ENCODE data around the gene TUBB4A. TPM values are rescaled to one million over a fixed set of nuclear protein-coding genes. Genes with fewer than 3 reads are reported as not detected.

The TUBB4A gene
- total RNA-seq, 1 donor from 2014 or later: 2.4 TPM

- Histone ChIP-seq H3K4me1 (no peaks in the 10 kb centered on the region), H3K27me3 (no peaks in the 10 kb centered on the region), H3K9ac (no peak overlapping the region), H3K36me3 (no peaks in the 10 kb centered on the region), H3K27ac (no peak overlapping the region), H3K4me3 (no peak overlapping the region), H2AFZ (replicated peaks) (no peak overlapping the region), H4K20me1 (ENCODE audit: low read depth) (no peaks in the 10 kb centered on the region), H3K9me3 (ENCODE audit: low read depth) (no peaks in the 10 kb centered on the region), H3K79me2 (ENCODE audit: low read depth) (no peaks in the 10 kb centered on the region), H3K4me2 (no peak overlapping the region), H3F3A (ENCODE audit: low read depth) (no peaks in the 10 kb centered on the region)
- no peaks in the 10 kb centered on the region for H3K4me1 Mint-ChIP-seq
- H3K27ac Mint-ChIP-seq: no peak overlapping the region
- peaks cover 46% of the 10 kb centered on the region for H3K36me3 Mint-ChIP-seq
- TF ChIP-seq CTCF (IDR thresholded peaks at IDR 0.05): no peak
- no peak for TF ChIP-seq EZH2 (IDR thresholded peaks at IDR 0.05)
- TF ChIP-seq EZH2phosphoT487 (IDR thresholded peaks at IDR 0.05): no peak
- no peak for DNase-seq (ENCODE audit: low spot score)
- no peak overlapping the region for H3K4me3 Mint-ChIP-seq
- H3K9me3 Mint-ChIP-seq: peaks cover 12% of the 10 kb centered on the region
- no peaks in the 10 kb centered on the region for H3K27me3 Mint-ChIP-seq (ENCODE audit: insufficient read depth, low read depth)
Observed at GRCh38 chr19:6451583-6452222, 50.4 kb downstream of the TUBB4A start.

- no peak overlapping the region for H3K27ac ChIP-seq
- no peaks in the 10 kb centered on the region for H3K4me1 ChIP-seq
- H4K20me1 ChIP-seq (ENCODE audit: low read depth): no peaks in the 10 kb centered on the region
- Mint-ChIP-seq H3K4me3 (no peak overlapping the region), H3K27ac (no peak overlapping the region), H3K27me3 (ENCODE audit: insufficient read depth, low read depth) (no peaks in the 10 kb centered on the region), H3K4me1 (no peaks in the 10 kb centered on the region), H3K36me3 (peaks cover 48% of the 10 kb centered on the region), H3K9me3 (peaks cover 9% of the 10 kb centered on the region)
- no peaks in the 10 kb centered on the region for H3K79me2 ChIP-seq (ENCODE audit: low read depth)
- H2AFZ ChIP-seq (replicated peaks): no peak overlapping the region
- no peak overlapping the region for H3K4me3 ChIP-seq
- H3K4me2 ChIP-seq: no peak overlapping the region
- H3F3A ChIP-seq (ENCODE audit: low read depth): no peaks in the 10 kb centered on the region
- no peaks in the 10 kb centered on the region for H3K36me3 ChIP-seq
- H3K9ac ChIP-seq: no peak overlapping the region
- TF ChIP-seq EZH2 (IDR thresholded peaks at IDR 0.05): no peak
- TF ChIP-seq CTCF (IDR thresholded peaks at IDR 0.05): no peak
- TF ChIP-seq EZH2phosphoT487 (IDR thresholded peaks at IDR 0.05): no peak
- H3K9me3 ChIP-seq (ENCODE audit: low read depth): no peaks in the 10 kb centered on the region
- H3K27me3 ChIP-seq: no peaks in the 10 kb centered on the region
- DNase-seq (ENCODE audit: low spot score): no peak
Observed at GRCh38 chr19:6450166-6450565, 51.9 kb downstream of the TUBB4A start.

- Mint-ChIP-seq H3K36me3 (peaks cover 34% of the 10 kb centered on the region), H3K27ac (no peak overlapping the region), H3K4me3 (no peak overlapping the region), H3K9me3 (no peaks in the 10 kb centered on the region), H3K4me1 (no peaks in the 10 kb centered on the region), H3K27me3 (ENCODE audit: insufficient read depth, low read depth) (no peaks in the 10 kb centered on the region)
- H4K20me1 ChIP-seq (ENCODE audit: low read depth): no peaks in the 10 kb centered on the region
- H3K27me3 ChIP-seq: no peaks in the 10 kb centered on the region
- no peak overlapping the region for H3K9ac ChIP-seq
- no peak for TF ChIP-seq EZH2phosphoT487 (IDR thresholded peaks at IDR 0.05)
- TF ChIP-seq CTCF (IDR thresholded peaks at IDR 0.05): no peak
- no peak for TF ChIP-seq EZH2 (IDR thresholded peaks at IDR 0.05)
- no peak overlapping the region for H3K4me2 ChIP-seq
- no peaks in the 10 kb centered on the region for H3F3A ChIP-seq (ENCODE audit: low read depth)
- no peak overlapping the region for H3K27ac ChIP-seq
- no peaks in the 10 kb centered on the region for H3K79me2 ChIP-seq (ENCODE audit: low read depth)
- no peak for DNase-seq (ENCODE audit: low spot score)
- H3K4me3 ChIP-seq: no peak overlapping the region
- no peaks in the 10 kb centered on the region for H3K4me1 ChIP-seq
- no peak overlapping the region for H2AFZ ChIP-seq (replicated peaks)
- no peaks in the 10 kb centered on the region for H3K9me3 ChIP-seq (ENCODE audit: low read depth)
- no peaks in the 10 kb centered on the region for H3K36me3 ChIP-seq
Observed at GRCh38 chr19:6448045-6448444, 54.1 kb downstream of the TUBB4A start.
